Keratinocyte (primary cell): ENCODE results near the gene MRPL10. TPM values are rescaled to one million over a fixed set of nuclear protein-coding genes. Genes with fewer than 3 reads are reported as not detected.

Experiments used
- DNase-seq: peaks from one replicate; pipeline ENCODE4 v3.0.0-alpha.2; 2011; ENCODE audit warnings: low read depth, missing footprints, low spot score
- FAIRE-seq: peaks from 2 replicates; lab custom pipeline; 2011; peaks lifted over from hg19 to GRCh38; lab: Jason Lieb, UNC
- H2AFZ ChIP-seq: 2 replicates; pipeline ENCODE4 v1.6.0; 2012; ENCODE audit warnings: low read length, control low read depth, inconsistent platforms; ENCODE audit not compliant: control insufficient read depth
- H3K27ac ChIP-seq: 2 replicates; pipeline ENCODE4 v1.5.1; 2011; ENCODE audit warnings: low read length; ENCODE audit not compliant: control insufficient read depth, insufficient read depth
- H3K27me3 ChIP-seq: 3 replicates; pipeline ENCODE4 v1.6.0; 2011; ENCODE audit warnings: low read length; ENCODE audit not compliant: control insufficient read depth, insufficient read depth; ENCODE audit errors: extremely low read depth
- H3K36me3 ChIP-seq, 2 experiments: 2 replicates in 1 of 2; 3 replicates in 1 of 2; pipeline ENCODE4 v1.5.1; 2011; ENCODE audit warnings: low read length in 2 of 2, mild to moderate bottlenecking in 1 of 2; ENCODE audit not compliant: control insufficient read depth in 2 of 2, insufficient read depth in 2 of 2; ENCODE audit errors: extremely low read depth in 1 of 2
- H3K4me1 ChIP-seq: 3 replicates; pipeline ENCODE4 v1.5.1; 2011; ENCODE audit warnings: low read length; ENCODE audit not compliant: control insufficient read depth, insufficient read depth; ENCODE audit errors: extremely low read depth
- H3K4me2 ChIP-seq: 3 replicates; pipeline ENCODE4 v1.6.0; 2011; ENCODE audit warnings: low read depth, low read length; ENCODE audit not compliant: control insufficient read depth, insufficient read depth; ENCODE audit errors: extremely low read depth
- H3K4me3 ChIP-seq, 3 experiments: fragments of 200-600 bp in 1 of 3; sonication (generic) in 1 of 3; 2 replicates in 2 of 3; 3 replicates in 1 of 3; pipeline ENCODE4 v1.5.1; 2011 to 2016; ENCODE audit warnings: low read length in 3 of 3, mild to moderate bottlenecking in 3 of 3, control low read depth in 2 of 3, inconsistent platforms in 1 of 3, low read depth in 1 of 3, mixed read lengths in 1 of 3, mixed run types in 1 of 3, moderate library complexity in 1 of 3; ENCODE audit not compliant: control insufficient read depth in 2 of 3, insufficient read depth in 2 of 3; ENCODE audit errors: extremely low read depth in 1 of 3
- H3K79me2 ChIP-seq: 2 replicates; pipeline ENCODE4 v1.6.0; 2012; ENCODE audit warnings: low read length; ENCODE audit not compliant: control insufficient read depth, insufficient read depth
- H3K9ac ChIP-seq: 3 replicates; pipeline ENCODE4 v1.6.0; 2011; ENCODE audit warnings: low read length; ENCODE audit not compliant: control insufficient read depth, insufficient read depth; ENCODE audit errors: extremely low read depth
- H3K9me1 ChIP-seq: 3 replicates; pipeline ENCODE4 v1.6.0; 2011; ENCODE audit warnings: low read length; ENCODE audit not compliant: control insufficient read depth, insufficient read depth; ENCODE audit errors: extremely low read depth
- H3K9me3 ChIP-seq: 2 replicates; pipeline ENCODE4 v1.5.1; 2012; ENCODE audit warnings: low read depth, low read length; ENCODE audit not compliant: control insufficient read depth
- H4K20me1 ChIP-seq: 3 replicates; pipeline ENCODE4 v1.6.0; 2011; ENCODE audit warnings: low read length; ENCODE audit not compliant: control insufficient read depth, insufficient read depth; ENCODE audit errors: extremely low read depth
- EZH2 ChIP-seq: IDR thresholded peaks from one replicate; pipeline ENCODE4 v1.6.1; 2012; ENCODE audit warnings: inconsistent platforms, mild to moderate bottlenecking, low read length, moderate library complexity
- dilution Hi-C: fragments of 300-500 bp; cut with MboI; formaldehyde crosslinking; loops from one replicate; pipeline ENCODE4 v1.7.0; 2020; ENCODE audit warnings: low sequenced_read_pairs; ENCODE audit not compliant: extremely low pct_ligation_motif_present
- polyA plus RNA-seq, 5 experiments: library from polyadenylated mRNA; depleted of rRNA in 3 of 5; stranded (reverse) in 3 of 5; stranded (forward) in 1 of 5; unstranded in 1 of 5; fragments of >200 nt; gene quantifications; 1 replicate in 1 of 5; 2 replicates in 3 of 5; 3 replicates in 1 of 5; pipeline versions ENCODE4 v1.2.1 to v1.2.3, GENCODE V29; 2011 to 2012; ENCODE audit warnings: missing spikeins in 2 of 5, low read depth in 1 of 5, low replicate concordance in 1 of 5
- TF ChIP-seq, protein P1 (sequence below), 3 experiments: IDR thresholded peaks in 1 of 3; conservative IDR thresholded peaks in 1 of 3; optimal IDR thresholded peaks in 1 of 3; 2 replicates in 2 of 3; 3 replicates in 1 of 3; pipeline versions ENCODE3 to v1.5.1; 2011; ENCODE audit warnings: low read length in 3 of 3, mild to moderate bottlenecking in 3 of 3, moderate library complexity in 2 of 3, control low read depth in 1 of 3, inconsistent platforms in 1 of 3; ENCODE audit not compliant: insufficient read depth in 2 of 3; ENCODE audit errors: extremely low read depth in 1 of 3

The MRPL10 gene
- polyA plus RNA-seq, 1 donor (not counting 4 experiments of a cell fraction or from before 2014, with no cell fraction given), result 42.4 TPM

DNA sequence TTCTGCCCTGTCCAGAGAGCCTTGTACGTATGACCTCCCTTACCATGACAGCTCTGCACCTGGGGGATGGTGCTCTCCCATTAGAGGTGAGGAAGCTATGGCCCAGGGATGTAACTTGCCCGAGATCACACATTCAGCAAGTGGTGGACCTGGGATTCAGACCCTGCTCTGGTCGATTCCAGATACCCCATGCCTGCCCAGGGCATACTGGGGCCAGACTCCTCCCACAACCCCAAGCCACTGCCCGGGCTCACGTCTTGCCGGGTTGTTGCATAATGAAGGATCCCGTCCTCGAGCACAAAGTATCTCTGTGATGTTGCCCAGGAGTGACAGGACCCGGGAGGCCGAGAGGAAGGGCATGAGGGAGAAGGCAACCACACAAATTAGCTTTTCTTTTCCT is 11.9 kb downstream of the MRPL10 start:
- Histone ChIP-seq H3K9me1 (no peaks in the 10 kb centered on the region), H2AFZ (no peak overlapping the region), H3K36me3 (peaks cover 7 to 10% of the 10 kb centered on the region in 2 experiments), H3K4me2 (no peak overlapping the region), H3K27ac (no peak overlapping the region), H4K20me1 (no peaks in the 10 kb centered on the region), H3K9me3 (no peaks in the 10 kb centered on the region), H3K79me2 (no peaks in the 10 kb centered on the region), H3K4me3 (no peak overlapping the region), H3K9ac (no peak overlapping the region), H3K27me3 (no peaks in the 10 kb centered on the region), H3K4me1 (peaks cover 15% of the 10 kb centered on the region)
- DNase-seq (no peak), FAIRE-seq (no peak)
- dilution Hi-C loops, result no loop called here
- TF ChIP-seq, protein P1, sequence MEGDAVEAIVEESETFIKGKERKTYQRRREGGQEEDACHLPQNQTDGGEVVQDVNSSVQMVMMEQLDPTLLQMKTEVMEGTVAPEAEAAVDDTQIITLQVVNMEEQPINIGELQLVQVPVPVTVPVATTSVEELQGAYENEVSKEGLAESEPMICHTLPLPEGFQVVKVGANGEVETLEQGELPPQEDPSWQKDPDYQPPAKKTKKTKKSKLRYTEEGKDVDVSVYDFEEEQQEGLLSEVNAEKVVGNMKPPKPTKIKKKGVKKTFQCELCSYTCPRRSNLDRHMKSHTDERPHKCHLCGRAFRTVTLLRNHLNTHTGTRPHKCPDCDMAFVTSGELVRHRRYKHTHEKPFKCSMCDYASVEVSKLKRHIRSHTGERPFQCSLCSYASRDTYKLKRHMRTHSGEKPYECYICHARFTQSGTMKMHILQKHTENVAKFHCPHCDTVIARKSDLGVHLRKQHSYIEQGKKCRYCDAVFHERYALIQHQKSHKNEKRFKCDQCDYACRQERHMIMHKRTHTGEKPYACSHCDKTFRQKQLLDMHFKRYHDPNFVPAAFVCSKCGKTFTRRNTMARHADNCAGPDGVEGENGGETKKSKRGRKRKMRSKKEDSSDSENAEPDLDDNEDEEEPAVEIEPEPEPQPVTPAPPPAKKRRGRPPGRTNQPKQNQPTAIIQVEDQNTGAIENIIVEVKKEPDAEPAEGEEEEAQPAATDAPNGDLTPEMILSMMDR (optimal IDR thresholded peaks at IDR 0.05 in 1 of 3, IDR thresholded peaks at IDR 0.05 in 1 of 3, conservative IDR thresholded peaks at IDR 0.05 in 1 of 3; ENCODE audit: extremely low read depth in 1 of 3, insufficient read depth in 2 of 3, low read length in 3 of 3), result no peak
- no peak for TF ChIP-seq EZH2

DNA sequence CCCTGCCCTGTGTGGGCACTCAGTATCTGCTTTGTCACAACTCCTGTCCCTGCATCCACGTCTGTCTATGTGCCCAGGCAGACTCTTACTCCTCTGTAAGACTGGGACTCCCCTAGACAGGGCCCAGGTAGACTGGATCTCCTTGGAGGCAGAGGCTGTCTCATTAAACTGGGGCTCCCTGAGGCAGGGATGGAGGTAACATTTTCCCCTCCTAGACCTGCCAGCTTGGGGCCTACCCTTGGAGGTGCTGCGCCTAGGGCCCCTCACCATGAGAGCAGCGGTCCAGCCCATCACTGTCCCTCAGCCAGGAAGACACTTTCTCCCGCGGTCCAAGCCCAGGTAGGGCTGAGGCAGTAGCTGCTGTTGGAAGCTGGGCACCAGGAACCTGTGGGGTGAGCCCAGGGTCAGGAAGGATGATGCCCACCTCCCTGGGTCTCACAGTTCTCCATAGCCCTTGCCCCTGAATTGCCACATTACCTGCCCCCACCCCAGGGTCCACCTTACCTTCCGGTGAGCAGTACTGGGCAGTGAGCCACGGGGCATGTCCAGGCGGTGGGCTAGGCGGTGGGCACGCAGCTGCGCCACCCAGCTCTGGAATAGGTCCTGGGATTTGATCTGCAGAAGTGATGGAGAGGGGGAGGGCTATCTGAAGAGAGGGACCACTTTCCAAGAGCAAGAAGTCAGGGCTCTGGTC is 13.2 kb downstream of the MRPL10 start:
- no peak overlapping the region for H3K27ac ChIP-seq
- no peaks in the 10 kb centered on the region for H3K27me3 ChIP-seq
- H3K9ac ChIP-seq, result no peak overlapping the region
- H2AFZ ChIP-seq, result no peak overlapping the region
- no peaks in the 10 kb centered on the region for H3K9me1 ChIP-seq
- dilution Hi-C loops, result no loop called here
- no peaks in the 10 kb centered on the region for H3K36me3 ChIP-seq
- no peak overlapping the region for H3K4me2 ChIP-seq
- H3K4me1 ChIP-seq, result peaks cover 15% of the 10 kb centered on the region
- H3K79me2 ChIP-seq, result no peaks in the 10 kb centered on the region
- FAIRE-seq, result no peak
- no peak overlapping the region for H3K4me3 ChIP-seq
- no peak for DNase-seq
- H3K9me3 ChIP-seq, result no peaks in the 10 kb centered on the region
- no peaks in the 10 kb centered on the region for H4K20me1 ChIP-seq
- TF ChIP-seq, protein P1 (optimal IDR thresholded peaks at IDR 0.05 in 1 of 3, IDR thresholded peaks at IDR 0.05 in 1 of 3, conservative IDR thresholded peaks at IDR 0.05 in 1 of 3; ENCODE audit: extremely low read depth in 1 of 3, insufficient read depth in 2 of 3, low read length in 3 of 3), result no peak
- no peak for TF ChIP-seq EZH2
